HEK293 (cell line): Measurements from ENCODE around the gene EIF5A.

Experiments
- CTCF ChIA-PET: fragments of 350-600 bp; formaldehyde crosslinking; extraction: SDS; loops from one replicate; lab custom pipeline; 2021; ENCODE audit warnings: antibody characterized with exemption; lab: Yijun Ruan, JAX
- POLR2A ChIA-PET: fragments of 300-600 bp; formaldehyde crosslinking; extraction: SDS; loops from one replicate; lab custom pipeline; 2020; ENCODE audit warnings: antibody characterized with exemption, inconsistent platforms; lab: Yijun Ruan, JAX
- H3K27ac ChIP-seq: fragments of 200-500 bp; sonication (Bioruptor generic); 2 replicates; pipeline ENCODE4 v1.5.1; 2014; ENCODE audit warnings: low read depth, low read length, control low read depth, inconsistent platforms; ENCODE audit errors: extremely low read depth
- H3K36me3 ChIP-seq, 2 experiments: fragments of 200-500 bp in 1 of 2; sonication (Bioruptor generic) in 1 of 2; 1 replicate in 1 of 2; 2 replicates in 1 of 2; pipeline ENCODE4 v1.5.1; 2014 to 2017; ENCODE audit warnings: inconsistent platforms in 2 of 2, low read length in 2 of 2; ENCODE audit not compliant: control insufficient read depth in 2 of 2, insufficient read depth in 1 of 2
- H3K4me1 ChIP-seq: fragments of 200-500 bp; sonication (Bioruptor generic); 2 replicates; pipeline ENCODE4 v1.5.1; 2014; ENCODE audit warnings: mild to moderate bottlenecking, low read length, inconsistent platforms; ENCODE audit not compliant: control insufficient read depth, insufficient read depth
- H3K4me3 ChIP-seq: 2 replicates; pipeline ENCODE4 v1.5.1; 2011; ENCODE audit warnings: low read depth, mild to moderate bottlenecking, control low read depth, low read length, moderate library complexity
- H3K9me3 ChIP-seq: fragments of 200-500 bp; sonication (Bioruptor generic); 2 replicates; pipeline ENCODE4 v1.5.1; 2014; ENCODE audit warnings: low read depth, low read length, inconsistent platforms; ENCODE audit not compliant: control insufficient read depth, insufficient read depth
- KLF1 ChIP-seq: fragments of 450-650 bp; formaldehyde crosslinking; IDR thresholded peaks from 2 replicates; pipeline ENCODE4 v1.5.1; 2016; ENCODE audit warnings: missing biosample characterization, missing genetic modification characterization
- KLF7 ChIP-seq: fragments of 450-650 bp; formaldehyde crosslinking; IDR thresholded peaks from 2 replicates; pipeline ENCODE4 v1.5.1; 2016; ENCODE audit warnings: missing biosample characterization, missing genetic modification characterization, borderline replicate concordance
- KLF9 ChIP-seq: fragments of 450-650 bp; formaldehyde crosslinking; IDR thresholded peaks from 2 replicates; pipeline ENCODE4 v1.5.1; 2016; ENCODE audit warnings: missing biosample characterization, missing genetic modification characterization, low read depth
- PRDM1 ChIP-seq: fragments of 450-650 bp; formaldehyde crosslinking; IDR thresholded peaks from 2 replicates; pipeline ENCODE4; 2016; ENCODE audit warnings: missing biosample characterization, missing genetic modification characterization
- SCRT1 ChIP-seq: fragments of 450-650 bp; formaldehyde crosslinking; IDR thresholded peaks from 2 replicates; pipeline ENCODE4 v1.5.1; 2016; ENCODE audit warnings: missing biosample characterization, missing genetic modification characterization, borderline replicate concordance
- SP2 ChIP-seq: fragments of 450-650 bp; formaldehyde crosslinking; IDR thresholded peaks from 2 replicates; pipeline ENCODE4 v1.5.1; 2016; ENCODE audit warnings: missing biosample characterization, missing genetic modification characterization
- SP3 ChIP-seq: fragments of 450-650 bp; formaldehyde crosslinking; IDR thresholded peaks from 2 replicates; pipeline ENCODE4 v1.5.1; 2016; ENCODE audit warnings: missing biosample characterization, missing genetic modification characterization
- WT1 ChIP-seq: fragments of 450-650 bp; formaldehyde crosslinking; IDR thresholded peaks from 2 replicates; pipeline ENCODE4 v1.5.1; 2016; ENCODE audit warnings: missing biosample characterization, missing genetic modification characterization
- ZBTB1 ChIP-seq: fragments of 450-650 bp; formaldehyde crosslinking; IDR thresholded peaks from 2 replicates; pipeline ENCODE4 v1.5.1; 2016; ENCODE audit warnings: missing biosample characterization, missing genetic modification characterization
- ZBTB20 ChIP-seq: fragments of 450-650 bp; formaldehyde crosslinking; IDR thresholded peaks from 2 replicates; pipeline ENCODE4 v1.5.1; 2016; ENCODE audit warnings: missing biosample characterization, missing genetic modification characterization
- ZFHX2 ChIP-seq: fragments of 450-650 bp; formaldehyde crosslinking; conservative IDR thresholded peaks from 2 replicates; pipeline ENCODE4 v1.5.1; 2016; ENCODE audit warnings: missing biosample characterization, missing genetic modification characterization
- ZFP3 ChIP-seq: fragments of 450-650 bp; formaldehyde crosslinking; IDR thresholded peaks from 2 replicates; pipeline ENCODE4 v1.5.1; 2016; ENCODE audit warnings: low read depth, missing biosample characterization, missing genetic modification characterization
- ZFP37 ChIP-seq: fragments of 450-650 bp; formaldehyde crosslinking; IDR thresholded peaks from 2 replicates; pipeline ENCODE4 v1.5.1; 2016; ENCODE audit warnings: missing biosample characterization, missing genetic modification characterization
- ZFP69B ChIP-seq: fragments of 450-650 bp; formaldehyde crosslinking; IDR thresholded peaks from 2 replicates; pipeline ENCODE4 v1.5.1; 2016; ENCODE audit warnings: missing biosample characterization, missing genetic modification characterization
- ZNF10 ChIP-seq: fragments of 450-650 bp; formaldehyde crosslinking; IDR thresholded peaks from 2 replicates; pipeline ENCODE4 v1.5.1; 2017; ENCODE audit warnings: missing biosample characterization, missing genetic modification characterization
- ZNF138 ChIP-seq: fragments of 450-650 bp; formaldehyde crosslinking; IDR thresholded peaks from 2 replicates; pipeline ENCODE4 v1.5.1; 2016; ENCODE audit warnings: missing biosample characterization, missing genetic modification characterization, borderline replicate concordance
- ZNF174 ChIP-seq: fragments of 450-650 bp; formaldehyde crosslinking; IDR thresholded peaks from 2 replicates; pipeline ENCODE4 v1.5.0; 2017; ENCODE audit warnings: missing biosample characterization, mild to moderate bottlenecking, missing genetic modification characterization
- ZNF366 ChIP-seq: fragments of 450-650 bp; formaldehyde crosslinking; conservative IDR thresholded peaks from 2 replicates; pipeline ENCODE4 v1.5.1; 2016; ENCODE audit warnings: missing biosample characterization, missing genetic modification characterization
- ZNF510 ChIP-seq: fragments of 450-650 bp; formaldehyde crosslinking; IDR thresholded peaks from 2 replicates; pipeline ENCODE4 v1.5.1; 2018; ENCODE audit warnings: mild to moderate bottlenecking, missing genetic modification characterization, missing biosample characterization; ENCODE audit not compliant: insufficient replicate concordance
- ZNF530 ChIP-seq: fragments of 450-650 bp; formaldehyde crosslinking; IDR thresholded peaks from 2 replicates; pipeline ENCODE4 v1.5.1; 2016; ENCODE audit warnings: low read depth, missing biosample characterization, missing genetic modification characterization
- ZNF548 ChIP-seq: fragments of 450-650 bp; formaldehyde crosslinking; IDR thresholded peaks from 2 replicates; pipeline ENCODE4 v1.5.1; 2016; ENCODE audit warnings: missing biosample characterization, missing genetic modification characterization
- ZNF549 ChIP-seq: fragments of 450-650 bp; IDR thresholded peaks from 2 replicates; pipeline ENCODE4 v1.5.1; 2018; ENCODE audit warnings: missing biosample characterization, missing genetic modification characterization, mild to moderate bottlenecking, inconsistent platforms, moderate library complexity
- ZNF560 ChIP-seq: fragments of 450-650 bp; formaldehyde crosslinking; IDR thresholded peaks from 2 replicates; pipeline ENCODE4 v1.5.1; 2017; ENCODE audit warnings: missing biosample characterization, missing genetic modification characterization, borderline replicate concordance
- ZNF658 ChIP-seq: fragments of 450-650 bp; formaldehyde crosslinking; IDR thresholded peaks from 2 replicates; pipeline ENCODE4; 2016; ENCODE audit warnings: missing biosample characterization, missing genetic modification characterization
- ZNF785 ChIP-seq: fragments of 450-650 bp; formaldehyde crosslinking; IDR thresholded peaks from 2 replicates; pipeline ENCODE4 v1.5.1; 2016; ENCODE audit warnings: missing biosample characterization, missing genetic modification characterization
- ZNF791 ChIP-seq: fragments of 450-650 bp; formaldehyde crosslinking; IDR thresholded peaks from 2 replicates; pipeline ENCODE4 v1.5.1; 2016; ENCODE audit warnings: missing biosample characterization, missing genetic modification characterization
- TF ChIP-seq, protein P1 (sequence below): fragments of 450-650 bp; formaldehyde crosslinking; IDR thresholded peaks from 2 replicates; pipeline ENCODE4 v1.5.1; 2016; ENCODE audit warnings: missing biosample characterization, missing genetic modification characterization
- TF ChIP-seq, protein P2 (sequence below): fragments of 450-650 bp; formaldehyde crosslinking; IDR thresholded peaks from 2 replicates; pipeline ENCODE4 v1.5.1; 2017; ENCODE audit warnings: missing biosample characterization, missing genetic modification characterization
- TF ChIP-seq, protein P3 (sequence below): fragments of 450-650 bp; formaldehyde crosslinking; IDR thresholded peaks from 2 replicates; pipeline ENCODE4 v1.5.1; 2016; ENCODE audit warnings: missing biosample characterization, missing genetic modification characterization

The EIF5A gene

DNA sequence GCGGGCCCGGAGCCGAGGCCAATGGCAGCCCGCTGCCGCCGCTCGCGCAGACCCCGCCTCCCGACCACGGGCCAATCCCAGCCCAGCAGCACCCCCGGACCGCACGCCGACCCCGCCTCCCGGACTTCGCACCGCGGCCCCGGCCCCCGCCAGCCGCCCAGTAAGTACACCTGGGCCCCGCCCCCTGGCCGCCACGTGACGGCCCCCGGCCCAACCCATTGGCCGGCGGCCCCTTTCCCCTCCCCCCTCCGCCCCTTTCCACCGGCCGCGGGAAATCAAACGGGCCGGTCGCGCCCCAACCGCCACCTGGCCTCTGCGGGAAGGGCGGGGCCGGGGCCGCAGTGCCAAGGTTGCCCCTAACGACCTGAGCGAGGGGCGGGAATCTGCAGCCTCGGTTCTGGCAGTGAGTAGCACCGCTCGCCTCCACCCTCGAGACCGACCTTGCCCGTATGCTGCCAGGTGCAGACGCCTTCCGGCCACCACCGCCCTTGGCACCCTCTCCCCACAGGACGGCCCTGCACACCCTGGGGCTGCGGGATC lies 12.7 kb upstream of the EIF5A start, which contains the start of gene YBX2 (continued):
- TF ChIP-seq ZFP3 (tag by site-specific recombination) (no peak), ZNF510 (tag by site-specific recombination) (no peak), ZNF548 (no peak), ZNF560 (tag by site-specific recombination) (no peak), PRDM1 (tag by site-specific recombination) (no peak), ZBTB20 (0 out of 2 replicates have a peak, but pooled peaks have one; percentile 16), KLF1 (tag by site-specific recombination) (peak; percentile 77), ZNF174 (tag by site-specific recombination) (no peak), ZFP69B (tag by site-specific recombination) (no peak), WT1 (tag by site-specific recombination) (no peak), SP3 (tag by site-specific recombination) (peak; percentile 43), ZNF530 (tag by site-specific recombination) (no peak), SP2 (tag by site-specific recombination) (peak; percentile 51), KLF9 (no peak; the same call in 1 of the 2 replicates), ZNF10 (tag by site-specific recombination) (no peak), ZBTB1 (tag by site-specific recombination) (no peak), SCRT1 (tag by site-specific recombination) (no peak), ZNF366 (0 out of 2 replicates have a peak, but pooled peaks have one; percentile 19), ZFP37 (tag by site-specific recombination) (no peak), ZNF785 (tag by site-specific recombination) (no peak)
- TF ChIP-seq, protein P1, sequence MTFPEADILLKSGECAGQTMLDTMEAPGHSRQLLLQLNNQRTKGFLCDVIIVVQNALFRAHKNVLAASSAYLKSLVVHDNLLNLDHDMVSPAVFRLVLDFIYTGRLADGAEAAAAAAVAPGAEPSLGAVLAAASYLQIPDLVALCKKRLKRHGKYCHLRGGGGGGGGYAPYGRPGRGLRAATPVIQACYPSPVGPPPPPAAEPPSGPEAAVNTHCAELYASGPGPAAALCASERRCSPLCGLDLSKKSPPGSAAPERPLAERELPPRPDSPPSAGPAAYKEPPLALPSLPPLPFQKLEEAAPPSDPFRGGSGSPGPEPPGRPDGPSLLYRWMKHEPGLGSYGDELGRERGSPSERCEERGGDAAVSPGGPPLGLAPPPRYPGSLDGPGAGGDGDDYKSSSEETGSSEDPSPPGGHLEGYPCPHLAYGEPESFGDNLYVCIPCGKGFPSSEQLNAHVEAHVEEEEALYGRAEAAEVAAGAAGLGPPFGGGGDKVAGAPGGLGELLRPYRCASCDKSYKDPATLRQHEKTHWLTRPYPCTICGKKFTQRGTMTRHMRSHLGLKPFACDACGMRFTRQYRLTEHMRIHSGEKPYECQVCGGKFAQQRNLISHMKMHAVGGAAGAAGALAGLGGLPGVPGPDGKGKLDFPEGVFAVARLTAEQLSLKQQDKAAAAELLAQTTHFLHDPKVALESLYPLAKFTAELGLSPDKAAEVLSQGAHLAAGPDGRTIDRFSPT (tag by site-specific recombination): peak; percentile 64; the same call in 1 of the 2 replicates
- TF ChIP-seq, protein P2, sequence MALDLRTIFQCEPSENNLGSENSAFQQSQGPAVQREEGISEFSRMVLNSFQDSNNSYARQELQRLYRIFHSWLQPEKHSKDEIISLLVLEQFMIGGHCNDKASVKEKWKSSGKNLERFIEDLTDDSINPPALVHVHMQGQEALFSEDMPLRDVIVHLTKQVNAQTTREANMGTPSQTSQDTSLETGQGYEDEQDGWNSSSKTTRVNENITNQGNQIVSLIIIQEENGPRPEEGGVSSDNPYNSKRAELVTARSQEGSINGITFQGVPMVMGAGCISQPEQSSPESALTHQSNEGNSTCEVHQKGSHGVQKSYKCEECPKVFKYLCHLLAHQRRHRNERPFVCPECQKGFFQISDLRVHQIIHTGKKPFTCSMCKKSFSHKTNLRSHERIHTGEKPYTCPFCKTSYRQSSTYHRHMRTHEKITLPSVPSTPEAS (tag by site-specific recombination): no peak

DNA sequence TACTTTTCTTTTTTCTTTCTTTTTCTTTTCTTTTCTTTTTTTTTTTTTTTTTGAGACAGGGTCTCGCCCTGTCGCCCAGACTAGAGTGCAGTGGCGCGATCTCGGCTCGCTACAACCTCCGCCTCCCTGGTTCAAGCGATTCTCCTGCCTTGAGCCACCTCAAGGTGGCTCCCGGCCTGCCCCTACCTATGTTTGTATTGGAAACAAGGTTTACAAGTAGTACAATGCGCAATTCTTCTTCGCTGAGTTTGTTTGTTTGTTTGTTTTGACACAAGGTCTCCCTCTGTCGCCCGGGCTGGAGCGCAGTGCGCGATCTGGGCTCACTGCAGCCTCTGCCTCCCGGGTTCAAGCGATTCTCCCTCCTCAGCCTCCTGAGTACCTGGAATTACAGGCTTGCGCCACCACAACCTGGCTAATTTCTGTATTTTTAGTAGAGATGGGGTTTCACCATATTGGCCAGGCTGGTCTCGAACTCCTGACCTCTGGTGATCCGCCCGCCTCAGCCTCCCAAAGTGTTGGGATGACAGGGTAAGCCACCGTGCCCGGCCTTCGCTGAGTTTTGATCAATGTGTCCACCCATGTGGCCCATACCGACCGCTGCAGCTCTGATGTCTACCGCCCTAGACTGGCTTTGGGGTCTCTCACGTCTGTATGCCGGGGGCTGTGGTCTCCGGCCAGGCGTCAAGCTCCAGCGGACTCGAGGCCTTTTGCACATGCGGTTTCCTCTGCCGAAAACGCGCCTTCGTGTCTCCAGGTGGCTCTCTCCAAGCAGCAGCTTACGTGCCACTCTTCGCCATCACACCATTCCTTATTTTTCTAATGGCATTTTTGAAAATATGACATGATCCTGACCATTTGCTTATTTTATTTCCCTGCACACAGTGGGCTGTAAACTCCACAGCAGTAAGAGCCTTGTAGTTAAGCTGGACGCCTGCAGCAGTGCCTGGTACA lies 11.9 kb upstream of the EIF5A start:
- H3K9me3 ChIP-seq: no peaks in the 10 kb centered on the region
- H3K4me1 ChIP-seq: peaks cover 6% of the 10 kb centered on the region; the same call in 1 of the 2 replicates
- TF ChIP-seq ZNF658 (tag by site-specific recombination) (no peak), ZFHX2 (tag by site-specific recombination) (no peak), ZNF549 (no peak), ZNF791 (tag by site-specific recombination) (no peak), ZNF548 (no peak), KLF7 (tag by site-specific recombination) (no peak), PRDM1 (tag by site-specific recombination) (no peak), ZNF138 (tag by site-specific recombination) (no peak)
- TF ChIP-seq, protein P3, sequence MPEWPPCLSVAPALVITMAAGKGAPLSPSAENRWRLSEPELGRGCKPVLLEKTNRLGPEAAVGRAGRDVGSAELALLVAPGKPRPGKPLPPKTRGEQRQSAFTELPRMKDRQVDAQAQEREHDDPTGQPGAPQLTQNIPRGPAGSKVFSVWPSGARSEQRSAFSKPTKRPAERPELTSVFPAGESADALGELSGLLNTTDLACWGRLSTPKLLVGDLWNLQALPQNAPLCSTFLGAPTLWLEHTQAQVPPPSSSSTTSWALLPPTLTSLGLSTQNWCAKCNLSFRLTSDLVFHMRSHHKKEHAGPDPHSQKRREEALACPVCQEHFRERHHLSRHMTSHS (tag by site-specific recombination): no peak
- H3K36me3 ChIP-seq: no peaks in the 10 kb centered on the region
- 0 out of 2 replicates have a peak overlapping the region, but pooled peaks have one; percentile 37 for H3K27ac ChIP-seq
- H3K4me3 ChIP-seq: no peak overlapping the region
- ChIA-PET POLR2A (interaction anchor here (1.4 to 2.1 kb wide), 4 partner anchors 14 to 250 kb away, joined by 6 to 20 read pairs (median 12); partner anchors contain the start of genes ACADVL, DLG4, NEURL4 and SLC2A4), CTCF (interaction anchor here (0.7 to 6.6 kb wide), 28 partner anchors 7 to 252 kb away, joined by 3 to 160 read pairs (median 5); partner anchors contain the start of genes ACADVL, ACAP1, CTDNEP1 and DLG4)
